ENCODE results near the gene OR6V1. TPM values are rescaled to one million over a fixed set of nuclear protein-coding genes. Genes with fewer than 3 reads are reported as not detected.

OR6V1 gene
- total RNA-seq, 1 donor, result not detected

GRCh38 chr7:143023047-143023446, 29.1 kb upstream of the OR6V1 start:
- no peak overlapping the region for H3K4me3 ChIP-seq (ENCODE audit: low read depth, low read length)
- TF ChIP-seq CTCF (IDR thresholded peaks at IDR 0.05; ENCODE audit: insufficient read depth, low read depth, low read length), result no peak
- no peak for DNase-seq (ENCODE audit: low read depth)

GRCh38 chr7:143025371-143025770, 26.8 kb upstream of the OR6V1 start:
- H3K4me3 ChIP-seq (ENCODE audit: low read depth, low read length), result no peak overlapping the region
- no peak for DNase-seq (ENCODE audit: low read depth)
- TF ChIP-seq CTCF (IDR thresholded peaks at IDR 0.05; ENCODE audit: insufficient read depth, low read depth, low read length), result no peak

GRCh38 chr7:143027032-143027431, 25.1 kb upstream of the OR6V1 start, which contains the start of gene OR9A2:
Gene OR9A2, minus strand, starts transcription at chr7:143027132. Its CDS starts 0 bp downstream, at chr7:143027132.
- no peak for TF ChIP-seq CTCF (IDR thresholded peaks at IDR 0.05; ENCODE audit: insufficient read depth, low read depth, low read length)
- DNase-seq (ENCODE audit: low read depth), result no peak
- no peak within 1 kb of the TSS for H3K4me3 ChIP-seq (ENCODE audit: low read depth, low read length)

- H3K4me3 ChIP-seq (ENCODE audit: low read depth, low read length), result no peak overlapping the region
- no peak for TF ChIP-seq CTCF (IDR thresholded peaks at IDR 0.05; ENCODE audit: insufficient read depth, low read depth, low read length)
- DNase-seq (ENCODE audit: low read depth), result no peak
These were observed 24.5 kb upstream of the OR6V1 start for GRCh38 chr7:143027683-143028082.

GRCh38 chr7:143038635-143039034, 13.5 kb upstream of the OR6V1 start:
- TF ChIP-seq CTCF (IDR thresholded peaks at IDR 0.05; ENCODE audit: insufficient read depth, low read depth, low read length), result no peak
- no peak overlapping the region for H3K4me3 ChIP-seq (ENCODE audit: low read depth, low read length)
- no peak for DNase-seq (ENCODE audit: low read depth)

- TF ChIP-seq CTCF (IDR thresholded peaks at IDR 0.05; ENCODE audit: insufficient read depth, low read depth, low read length), result no peak
- no peak for DNase-seq (ENCODE audit: low read depth)
- no peak overlapping the region for H3K4me3 ChIP-seq (ENCODE audit: low read depth, low read length)
These were observed 11.9 kb upstream of the OR6V1 start for GRCh38 chr7:143040209-143040715.

- no peak overlapping the region for H3K4me3 ChIP-seq (ENCODE audit: low read depth, low read length)
- TF ChIP-seq CTCF (IDR thresholded peaks at IDR 0.05; ENCODE audit: insufficient read depth, low read depth, low read length), result no peak
- no peak for DNase-seq (ENCODE audit: low read depth)
These were observed 10.8 kb upstream of the OR6V1 start for GRCh38 chr7:143041346-143041745.

Data from fibroblast of villous mesenchyme (primary cell).